HUDEP-2 (cell line): ENCODE measurements around the gene TMCC1.

Source experiments
- DNase-seq, 76 experiments: peaks; one replicate each; lab custom pipeline; 2025; ENCODE audit not compliant: unreplicated experiment in 76 of 76; lab: John Stamatoyannopoulos, UW

The TMCC1 gene

DNA sequence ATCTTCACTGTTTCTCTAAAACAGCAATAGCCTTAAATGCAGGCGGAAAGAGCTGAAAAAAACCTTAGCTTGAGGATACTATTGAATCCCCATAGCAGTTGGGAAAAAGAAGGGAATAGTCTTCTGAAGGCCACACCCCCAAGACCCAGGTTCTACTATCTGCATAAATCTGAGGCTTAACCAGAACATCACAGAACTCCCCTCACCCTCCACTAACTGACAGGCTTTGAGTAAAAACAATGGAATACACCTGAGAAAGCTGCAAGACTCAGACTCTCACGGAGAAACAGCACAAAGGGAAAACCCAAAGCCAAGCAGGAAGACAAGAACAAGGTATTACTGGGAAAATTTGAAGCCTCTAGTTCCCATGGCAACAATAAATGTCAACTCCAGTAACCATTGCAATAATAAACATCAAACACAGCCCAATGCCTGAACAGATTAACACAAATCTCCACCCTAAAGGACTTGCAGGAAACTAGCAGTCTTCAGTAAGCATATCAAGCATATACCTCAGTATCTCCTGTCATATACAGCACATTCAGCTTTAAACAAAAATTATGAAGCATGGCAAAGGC is 56.4 kb downstream of the TMCC1 start:
- no peak for DNase-seq

DNA sequence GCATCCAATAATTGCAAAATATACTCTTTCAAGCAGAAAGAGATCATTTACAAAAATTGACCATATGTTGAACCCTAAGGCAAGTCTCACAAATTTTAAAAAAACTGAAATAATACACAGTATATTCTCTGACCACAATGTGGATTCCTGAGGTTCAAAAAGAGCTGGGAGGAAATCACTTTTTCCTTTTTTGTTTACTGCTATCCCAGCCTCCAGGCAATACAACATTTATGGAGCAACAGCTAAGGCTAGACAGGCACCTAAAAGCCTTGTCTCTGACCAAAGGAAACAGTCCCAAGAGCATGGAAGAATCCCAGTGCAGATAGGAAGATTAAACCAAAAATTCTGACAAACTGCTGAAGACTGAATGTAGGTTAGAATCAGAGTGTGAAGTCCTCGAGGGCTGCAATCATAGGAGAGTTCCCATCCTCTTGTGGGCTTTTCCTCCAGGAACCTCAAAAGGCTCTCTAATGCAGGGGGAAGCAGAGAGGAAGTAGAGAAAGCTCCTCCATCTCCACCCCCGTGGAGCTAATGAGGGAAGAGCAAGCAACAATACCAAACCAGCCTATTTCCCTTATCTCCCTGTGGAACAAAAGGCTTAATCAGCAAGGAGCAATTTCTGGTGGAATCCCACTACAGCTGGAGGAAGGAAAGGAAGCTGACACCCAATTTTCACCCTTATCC is 57.0 kb downstream of the TMCC1 start:
- DNase-seq: no peak

DNA sequence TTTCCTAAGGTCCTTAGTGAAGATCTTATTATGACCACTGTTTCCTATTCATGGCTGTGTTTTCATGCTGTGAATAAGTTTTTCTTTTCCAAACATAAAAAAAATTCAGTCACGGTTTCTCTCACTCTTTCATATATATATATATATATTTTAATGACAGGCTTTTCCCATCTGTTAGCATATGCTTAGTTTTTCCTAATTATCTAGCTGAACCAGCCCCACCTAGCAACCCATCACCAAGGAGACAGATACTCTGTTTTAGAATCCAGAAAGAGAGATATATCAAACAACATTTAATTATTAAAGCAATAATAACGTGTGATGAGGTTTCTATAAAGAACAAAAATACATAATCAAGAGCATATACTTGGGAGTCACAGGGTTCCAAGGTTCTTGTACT is 58.3 kb downstream of the TMCC1 start:
- no peak for DNase-seq

DNA sequence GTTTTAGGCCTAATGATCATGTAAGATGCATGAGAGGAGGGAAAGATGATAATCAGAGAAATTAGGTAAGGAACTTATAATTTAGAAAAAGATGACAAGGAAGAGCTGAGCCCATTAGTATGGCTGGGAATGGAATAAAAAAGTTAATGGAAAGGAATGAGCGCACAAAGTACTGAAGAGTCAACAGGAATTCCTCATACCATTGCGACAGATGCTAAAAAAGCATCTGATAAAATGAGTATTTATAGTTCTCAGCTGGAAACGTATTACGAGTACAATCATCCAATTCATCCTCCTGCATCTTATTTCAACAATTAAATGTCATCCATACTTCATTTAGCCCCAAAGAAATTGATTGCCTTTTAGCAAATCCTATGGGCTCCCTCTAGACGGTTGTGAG is 58.9 kb downstream of the TMCC1 start:
- no peak for DNase-seq

DNA sequence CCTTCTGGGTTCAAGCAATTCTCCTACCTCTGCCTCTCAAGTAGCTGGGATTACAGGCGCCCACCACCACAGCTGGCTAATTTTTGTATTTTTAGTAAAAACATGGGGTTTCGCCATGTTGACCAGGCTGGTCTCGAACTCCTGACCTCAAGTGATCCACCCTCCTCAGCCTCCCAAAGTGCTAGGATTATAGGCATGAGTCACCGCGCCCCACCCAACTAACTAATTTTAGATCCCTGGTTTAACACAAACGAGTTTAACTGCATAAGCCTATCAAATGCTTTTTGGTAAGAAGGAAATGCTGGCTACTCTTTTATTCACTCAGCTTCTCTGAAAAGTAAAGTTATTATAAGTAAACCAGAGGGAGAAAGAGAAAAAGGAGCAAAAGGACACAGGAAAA is 61.6 kb downstream of the TMCC1 start:
- DNase-seq: peak in 1 of 76 experiments; percentile 1

DNA sequence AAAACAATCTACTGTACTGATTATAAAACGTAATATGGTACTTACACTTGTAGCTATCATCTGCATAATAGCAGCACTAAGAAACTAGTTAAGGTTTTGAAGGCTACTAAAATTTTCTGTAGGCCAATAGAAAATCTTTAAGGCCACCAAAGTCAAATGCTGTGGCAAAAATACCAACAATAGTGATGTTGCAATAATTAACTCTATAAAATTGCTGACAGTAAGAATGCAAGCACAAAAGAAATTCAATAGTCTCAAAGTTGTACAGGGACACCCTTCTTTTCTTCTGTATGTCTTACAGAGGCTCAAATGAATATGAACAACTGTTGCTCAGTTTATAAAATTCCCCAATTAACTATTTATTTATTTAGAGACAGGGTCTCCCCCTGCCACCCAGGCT is 62.0 kb downstream of the TMCC1 start:
- DNase-seq: no peak

DNA sequence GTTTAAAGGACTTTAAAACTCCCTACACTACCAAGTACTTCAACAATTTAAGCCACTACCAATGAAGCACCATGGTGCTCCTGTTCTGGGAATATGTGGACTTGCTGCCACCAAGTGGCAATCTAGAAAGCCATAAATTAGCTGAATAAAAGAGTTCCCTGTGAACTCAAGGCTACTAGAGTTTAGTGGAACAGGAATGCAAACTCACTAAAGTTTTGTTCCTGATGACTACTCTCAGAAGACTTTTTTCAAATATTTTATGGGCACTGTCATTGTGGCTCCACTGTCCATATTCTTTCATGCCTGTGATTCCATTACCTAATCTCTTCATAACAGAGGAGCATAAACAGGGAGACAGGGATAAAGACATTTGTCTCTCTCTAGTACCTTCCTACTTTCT is 63.9 kb downstream of the TMCC1 start:
- DNase-seq: peak in 42 of 76 experiments; percentile 2 to 66 (median 31)

DNA sequence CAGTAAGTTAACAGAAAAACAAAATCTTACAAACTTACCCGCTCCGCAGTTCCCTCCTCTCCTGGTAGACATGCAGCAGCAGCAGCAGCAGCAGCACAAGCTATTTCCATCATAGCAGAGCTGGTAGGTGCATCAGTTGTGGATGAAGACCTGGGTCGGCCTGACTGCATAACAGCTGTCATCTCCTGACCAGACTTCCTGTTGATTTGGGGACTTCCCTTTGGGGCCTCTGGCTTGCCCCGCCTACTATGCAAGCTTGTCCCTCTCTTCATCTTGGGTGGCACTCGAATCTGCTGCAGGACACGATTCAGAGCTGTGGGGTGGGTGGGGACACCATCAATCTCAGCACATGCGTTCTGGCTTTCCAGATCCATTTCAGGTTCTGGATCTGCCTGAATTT is 65.7 kb downstream of the TMCC1 start:
- DNase-seq: no peak

DNA sequence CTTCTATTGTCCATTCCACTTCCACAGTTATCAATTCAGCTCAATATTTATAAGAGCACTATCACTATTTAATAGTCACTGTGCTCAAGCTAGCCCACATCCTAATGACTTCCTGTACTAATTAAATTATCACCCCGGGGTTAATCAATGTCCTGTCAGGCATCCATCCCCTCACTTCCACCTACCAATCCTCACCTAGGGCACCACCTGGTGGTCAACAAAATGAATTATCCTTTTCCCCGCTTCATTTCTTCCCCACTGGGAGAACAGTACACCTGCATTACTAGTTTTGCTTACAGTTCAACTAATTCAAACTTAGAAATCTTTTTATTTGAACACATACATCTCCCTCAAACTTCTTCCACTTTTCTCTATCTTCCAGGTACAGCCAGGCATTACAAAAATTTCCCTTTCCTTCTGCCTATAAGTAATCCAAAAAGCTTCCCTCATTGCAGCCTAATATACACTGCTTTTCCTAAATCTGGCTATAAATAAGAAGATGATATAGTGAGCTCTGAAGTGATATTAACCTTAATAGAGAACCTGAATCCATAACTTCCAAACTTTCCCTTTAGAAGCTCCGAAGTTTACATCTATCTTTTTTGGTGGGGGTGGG is 68.5 kb downstream of the TMCC1 start:
- DNase-seq: peak in 54 of 76 experiments; percentile 3 to 68 (median 38)

DNA sequence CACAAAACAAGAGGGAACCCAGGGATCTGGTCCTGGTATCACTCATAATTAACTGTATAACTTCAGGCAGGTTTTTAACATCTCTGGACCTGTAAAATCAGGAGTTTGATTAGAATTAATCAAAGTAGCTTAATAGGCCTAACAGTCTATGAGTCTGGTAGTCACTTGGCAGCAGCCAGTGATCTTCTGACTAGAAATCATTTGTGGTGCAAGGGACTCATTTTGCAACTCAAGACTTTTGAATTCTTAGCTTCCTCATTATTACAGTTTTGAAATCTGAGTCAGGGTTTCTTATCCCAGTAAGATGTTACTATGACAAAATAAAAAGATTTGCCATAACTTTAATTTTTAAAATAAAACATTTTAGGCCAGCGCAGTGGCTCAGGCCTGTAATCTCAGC is 70.8 kb downstream of the TMCC1 start:
- DNase-seq: no peak

DNA sequence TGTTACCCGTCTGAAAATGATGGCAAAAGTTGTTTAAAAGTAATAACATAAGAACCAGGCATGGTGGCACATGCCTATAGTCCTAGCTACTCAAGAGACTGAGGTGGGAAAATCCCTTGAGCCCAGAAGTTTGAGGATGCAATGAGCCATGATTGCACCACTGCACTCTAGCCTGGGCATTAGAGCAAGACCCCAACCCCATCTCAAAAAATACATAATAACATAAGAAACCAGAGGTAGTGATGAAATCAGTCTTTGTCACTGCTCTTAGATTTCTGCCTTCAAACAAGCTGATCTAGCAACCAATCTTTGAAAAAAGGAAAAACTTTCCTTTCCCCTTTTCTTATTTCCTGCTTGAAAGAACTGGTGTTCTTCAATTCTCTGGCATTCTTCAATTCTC is 71.3 kb downstream of the TMCC1 start:
- DNase-seq: no peak

DNA sequence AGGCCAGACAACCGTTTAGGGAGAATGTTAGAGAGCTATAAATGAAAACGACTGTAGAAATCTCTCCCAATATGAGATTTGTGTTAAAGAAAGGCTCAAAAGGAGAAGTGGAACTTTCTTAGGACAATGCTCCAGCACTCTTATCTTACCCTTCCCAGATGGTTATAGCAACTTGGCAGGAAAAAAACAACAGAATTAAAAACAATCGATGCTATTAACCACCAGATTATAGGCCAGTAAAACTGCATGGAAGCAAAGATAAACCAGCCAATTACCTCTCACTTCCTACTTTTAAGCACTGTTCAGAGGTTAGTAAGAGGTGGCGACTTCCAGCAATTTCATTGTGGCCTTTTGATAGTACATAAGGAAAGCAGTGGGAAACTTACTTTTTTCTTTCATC is 72.9 kb downstream of the TMCC1 start:
- DNase-seq: peak in 8 of 76 experiments; percentile 4 to 29 (median 12)

DNA sequence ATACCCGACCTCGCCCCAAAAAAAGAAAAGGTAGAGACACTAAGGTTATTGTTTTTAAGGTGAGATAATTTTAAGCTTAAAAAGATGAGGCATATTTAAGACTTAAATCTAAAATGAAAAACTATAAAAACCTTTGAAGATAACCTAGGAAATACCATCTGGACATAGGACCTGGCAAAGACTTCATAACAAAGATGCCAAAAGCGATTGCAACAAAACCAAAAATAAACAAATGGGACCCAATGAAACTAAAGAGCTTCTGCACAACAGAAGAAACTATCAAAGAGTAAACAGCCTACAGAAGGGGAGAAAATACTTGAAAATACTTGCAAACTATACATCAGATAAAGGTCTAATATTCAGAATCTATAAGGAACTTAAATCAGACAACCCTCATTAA is 80.9 kb downstream of the TMCC1 start:
- DNase-seq: no peak

DNA sequence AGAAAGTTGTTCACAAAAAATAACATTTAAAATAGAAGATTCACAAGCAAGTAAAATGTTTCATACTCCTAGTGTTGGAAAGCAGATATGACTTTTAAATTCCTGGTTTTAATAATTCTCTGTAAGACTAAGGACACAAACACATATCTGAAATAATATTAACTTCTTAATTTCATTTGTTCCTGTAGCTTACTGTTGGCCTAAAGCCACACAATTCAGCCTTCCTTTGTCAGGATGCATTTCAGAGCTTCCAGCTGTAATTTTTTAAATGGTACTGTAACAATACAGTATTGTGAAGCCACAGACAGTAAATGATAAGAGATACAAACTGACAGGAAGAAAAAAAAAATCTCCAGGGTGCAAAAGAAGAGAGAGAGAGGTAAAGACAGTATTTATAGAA is 84.2 kb downstream of the TMCC1 start:
- DNase-seq: no peak

DNA sequence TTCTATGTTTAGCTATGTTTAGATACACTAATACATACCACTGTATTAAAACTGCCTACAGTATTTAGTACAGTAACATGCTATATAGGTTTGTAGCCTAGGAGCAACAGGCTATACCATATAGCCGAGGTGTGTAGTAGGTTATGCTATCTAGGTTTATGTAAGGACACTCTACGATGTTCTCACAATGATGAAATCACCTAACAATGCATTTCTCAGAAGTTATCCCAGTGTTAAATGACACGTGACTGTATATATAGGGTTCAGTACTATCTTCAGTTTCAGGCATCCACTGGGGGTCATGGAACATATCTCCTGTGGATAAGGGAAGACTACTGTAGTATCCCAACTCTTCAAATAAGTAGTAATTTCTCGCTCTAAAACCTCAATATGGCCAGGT is 97.4 kb downstream of the TMCC1 start:
- no peak for DNase-seq

DNA sequence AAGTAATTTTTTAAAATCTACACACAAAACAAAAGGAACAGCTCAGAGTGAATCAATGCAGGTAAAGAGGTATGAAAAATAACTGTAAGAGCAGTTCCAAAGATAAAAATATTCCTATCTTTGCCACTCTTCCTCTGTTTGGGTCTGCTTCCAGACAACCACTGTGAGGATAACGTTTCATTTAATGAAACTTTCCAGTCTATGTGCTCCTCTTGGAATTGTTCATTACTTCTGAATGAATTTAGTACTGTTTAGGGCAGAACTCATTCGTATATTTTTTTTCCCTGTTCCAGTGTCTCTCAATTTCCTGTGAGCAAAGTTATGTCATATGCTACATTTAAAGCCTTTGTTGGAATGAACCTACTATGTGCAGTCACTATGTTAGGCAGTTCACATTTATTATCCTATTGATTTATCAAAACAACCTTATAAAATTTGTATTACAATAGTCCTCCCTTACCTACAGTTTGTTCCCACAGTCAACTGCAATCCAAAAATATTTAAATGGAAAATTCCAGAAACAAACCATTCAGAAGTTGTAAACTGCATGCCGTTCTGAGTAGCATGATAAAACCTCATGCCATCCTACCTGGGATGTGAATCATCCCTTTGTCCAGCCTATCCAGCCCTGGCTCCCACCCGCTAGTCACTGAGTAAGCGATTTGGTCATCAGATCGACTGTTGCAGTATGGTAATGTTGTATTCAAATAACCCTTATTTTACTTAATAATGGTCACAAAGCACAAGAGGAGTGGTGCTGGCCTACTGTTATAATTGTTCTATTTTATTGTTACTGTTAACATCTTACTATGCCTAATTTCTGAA is 98.1 kb downstream of the TMCC1 start:
- DNase-seq: no peak

DNA sequence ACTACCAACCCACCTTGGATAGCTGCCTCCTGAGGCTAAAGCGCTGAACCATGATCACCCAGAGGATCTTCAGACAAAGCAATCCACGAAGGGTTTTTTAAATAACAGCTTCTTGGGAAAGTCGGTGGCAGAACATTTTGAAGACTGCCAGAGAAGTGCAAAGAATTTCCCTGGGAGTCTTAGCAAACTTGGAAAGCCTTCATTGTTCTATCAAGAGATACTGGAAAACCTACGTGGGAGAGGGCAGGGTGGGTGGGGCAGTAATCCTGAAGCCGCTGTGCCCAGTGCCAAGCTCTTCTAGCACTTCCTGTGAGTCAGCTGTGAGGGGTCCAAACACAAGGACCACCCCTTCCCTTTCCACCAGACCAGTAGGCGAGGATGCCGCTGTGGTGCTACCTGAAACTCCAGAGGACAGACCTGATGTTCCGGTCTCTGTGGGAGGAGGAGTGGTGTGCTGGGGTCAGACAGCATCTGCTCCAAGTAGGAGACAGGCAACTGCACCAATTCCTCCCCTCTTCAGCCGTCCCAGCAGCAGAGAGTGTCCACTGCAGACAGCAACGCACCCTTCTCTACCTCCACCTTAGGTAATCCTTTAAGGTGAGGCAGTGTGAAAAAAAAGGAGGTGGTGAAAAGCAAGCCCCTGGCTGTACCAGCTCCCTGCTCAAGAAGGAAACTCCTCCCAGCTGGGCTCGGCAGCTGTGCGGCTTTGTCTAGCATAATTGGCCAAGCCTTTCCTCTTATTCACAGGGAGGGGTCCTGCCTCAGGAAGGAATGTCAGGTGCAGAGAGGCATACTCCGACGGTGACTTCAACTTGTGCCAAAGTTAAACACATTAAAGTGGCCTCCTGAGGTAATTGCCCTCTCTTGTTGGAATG is 99.0 kb downstream of the TMCC1 start:
- peak in 12 of 76 experiments; percentile 2 to 32 (median 9) for DNase-seq

DNA sequence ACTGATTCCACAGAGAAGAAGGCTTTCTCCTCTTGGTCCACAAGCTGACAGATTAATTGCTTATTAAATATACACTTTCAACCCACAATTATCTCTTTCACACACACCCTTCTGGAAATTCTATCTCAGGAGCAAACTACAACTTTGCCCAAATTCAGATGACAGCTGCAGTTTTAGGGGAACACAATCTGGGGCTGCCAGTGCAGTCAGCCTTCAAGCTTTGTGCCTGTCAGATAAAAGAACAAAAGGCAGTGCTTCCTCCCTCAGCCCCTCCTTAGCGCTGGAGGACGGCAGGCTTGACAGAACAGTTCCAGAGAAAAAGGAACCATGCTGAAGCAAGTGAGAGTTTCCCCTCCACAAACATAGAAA is 99.6 kb downstream of the TMCC1 start:
- peak in 74 of 76 experiments; percentile 8 to 86 (median 58) for DNase-seq

DNA sequence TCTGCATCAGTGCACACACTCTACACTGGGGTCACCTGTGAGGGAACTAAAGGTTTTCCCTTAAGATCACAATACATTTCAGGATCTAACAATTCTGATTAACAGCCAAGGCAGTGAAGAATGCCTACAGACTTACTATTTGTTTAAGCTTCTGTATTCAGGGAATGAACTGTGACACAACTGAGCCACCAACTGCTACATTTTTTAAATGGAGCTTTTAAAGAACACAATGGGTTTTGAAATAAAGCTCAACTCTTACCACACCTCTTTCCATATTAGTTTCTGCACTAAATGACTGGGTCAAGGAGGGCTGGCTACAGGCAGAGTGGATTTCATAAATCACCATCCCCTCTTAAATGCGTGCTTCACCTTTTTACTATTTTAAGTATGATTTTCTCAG is 100.2 kb downstream of the TMCC1 start:
- no peak for DNase-seq

DNA sequence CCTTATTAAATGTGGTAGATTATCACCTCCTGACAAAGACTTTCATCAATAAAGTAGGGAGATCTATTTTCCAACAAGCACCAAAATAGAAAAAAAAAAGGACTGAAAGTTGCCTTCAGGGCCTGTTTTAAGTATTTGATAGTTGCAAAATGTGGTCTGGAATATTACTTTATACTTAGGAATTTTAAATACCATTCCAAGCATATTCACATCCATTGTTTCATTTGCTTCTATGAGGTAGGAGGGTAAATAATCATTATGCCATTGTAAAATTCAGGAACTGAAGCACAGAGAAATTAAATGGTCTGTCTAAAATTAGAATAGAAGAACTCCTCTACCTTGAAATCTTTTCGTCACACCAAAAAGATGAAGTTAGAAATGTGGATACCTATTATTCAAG is 110.0 kb downstream of the TMCC1 start:
- no peak for DNase-seq

DNA sequence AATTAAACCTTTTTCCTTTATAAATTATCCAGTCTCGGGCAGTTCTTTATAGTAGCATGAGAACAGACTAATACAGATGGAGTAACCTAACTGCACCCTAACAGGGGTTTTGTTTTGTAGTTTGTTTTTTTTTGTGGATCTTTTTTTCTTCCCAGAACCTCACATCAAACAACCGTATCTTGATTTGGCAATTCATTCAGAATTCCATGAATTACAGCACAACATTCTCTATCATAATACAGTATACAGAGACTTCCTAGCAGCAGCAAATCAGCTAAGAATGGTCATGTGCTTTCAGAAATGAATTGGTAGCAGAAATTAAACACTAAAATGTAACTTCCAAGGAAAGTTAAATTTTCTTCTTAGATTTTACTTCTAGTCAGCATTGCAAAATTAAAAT is 114.6 kb downstream of the TMCC1 start:
- DNase-seq: no peak
